Measurements from ENCODE around the gene APOF. TPM values are rescaled to one million over a fixed set of nuclear protein-coding genes. Genes with fewer than 3 reads are reported as not detected.

Gene APOF
- total RNA-seq, 1 experiment from 2014 or later: not detected

DNA sequence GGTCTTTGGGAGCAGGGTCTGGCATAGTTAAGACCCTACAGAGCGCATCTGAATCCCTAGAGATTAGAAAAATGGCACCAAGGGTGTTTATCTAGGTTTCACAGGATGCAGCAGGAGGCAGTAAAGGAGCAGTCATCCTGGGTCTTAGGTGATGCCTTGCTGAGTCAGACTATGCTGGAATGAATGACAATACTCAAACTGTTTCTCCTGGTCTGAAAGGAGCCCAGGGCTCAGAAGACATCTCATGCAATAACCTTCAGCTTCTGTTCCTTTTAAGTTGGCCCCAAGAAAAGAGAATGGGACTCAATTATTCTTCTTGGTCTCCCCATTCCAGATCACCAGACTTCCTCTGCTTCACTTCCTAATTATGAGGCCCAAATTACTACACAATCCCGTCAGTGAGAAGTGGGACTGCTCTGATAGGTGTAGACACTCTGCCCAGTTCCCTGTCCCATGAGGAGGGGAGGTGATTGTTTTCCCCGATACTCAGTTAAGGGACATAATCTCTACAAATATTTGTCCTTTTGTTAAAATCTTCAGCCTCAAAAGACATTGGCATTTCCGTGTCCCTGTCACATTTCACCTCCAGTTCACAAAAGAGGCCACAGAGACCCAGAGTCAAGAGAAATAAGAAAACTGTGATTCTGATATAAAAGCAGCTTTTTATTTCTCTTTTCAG lies 14.8 kb upstream of the APOF start:
- H4K20me1 ChIP-seq (ENCODE audit: insufficient read depth, low read depth, low read length): no peaks in the 10 kb centered on the region
- no peak overlapping the region for H3K9ac ChIP-seq (ENCODE audit: low read length)
- no peaks in the 10 kb centered on the region for H3K27me3 ChIP-seq (ENCODE audit: low read length)
- no peak overlapping the region for H3K27ac ChIP-seq (ENCODE audit: low read length)
- DNase-seq: peak; percentile 38
- H2AFZ ChIP-seq (ENCODE audit: low read length): no peak overlapping the region
- no peaks in the 10 kb centered on the region for H3K9me2 ChIP-seq (replicated peaks; ENCODE audit: insufficient read depth, low read length)
- H3K4me1 ChIP-seq (ENCODE audit: low read length): peaks cover 14% of the 10 kb centered on the region
- H3K4me2 ChIP-seq (ENCODE audit: low read depth, low read length, poor library complexity, severe bottlenecking): no peak overlapping the region
- H3K36me3 ChIP-seq (ENCODE audit: insufficient read depth, low read length): no peaks in the 10 kb centered on the region
- no peaks in the 10 kb centered on the region for H3K79me2 ChIP-seq (ENCODE audit: low read length)
- H3K4me3 ChIP-seq (ENCODE audit: low read length): no peak overlapping the region
- H3K9me3 ChIP-seq (ENCODE audit: low read length): no peaks in the 10 kb centered on the region

DNA sequence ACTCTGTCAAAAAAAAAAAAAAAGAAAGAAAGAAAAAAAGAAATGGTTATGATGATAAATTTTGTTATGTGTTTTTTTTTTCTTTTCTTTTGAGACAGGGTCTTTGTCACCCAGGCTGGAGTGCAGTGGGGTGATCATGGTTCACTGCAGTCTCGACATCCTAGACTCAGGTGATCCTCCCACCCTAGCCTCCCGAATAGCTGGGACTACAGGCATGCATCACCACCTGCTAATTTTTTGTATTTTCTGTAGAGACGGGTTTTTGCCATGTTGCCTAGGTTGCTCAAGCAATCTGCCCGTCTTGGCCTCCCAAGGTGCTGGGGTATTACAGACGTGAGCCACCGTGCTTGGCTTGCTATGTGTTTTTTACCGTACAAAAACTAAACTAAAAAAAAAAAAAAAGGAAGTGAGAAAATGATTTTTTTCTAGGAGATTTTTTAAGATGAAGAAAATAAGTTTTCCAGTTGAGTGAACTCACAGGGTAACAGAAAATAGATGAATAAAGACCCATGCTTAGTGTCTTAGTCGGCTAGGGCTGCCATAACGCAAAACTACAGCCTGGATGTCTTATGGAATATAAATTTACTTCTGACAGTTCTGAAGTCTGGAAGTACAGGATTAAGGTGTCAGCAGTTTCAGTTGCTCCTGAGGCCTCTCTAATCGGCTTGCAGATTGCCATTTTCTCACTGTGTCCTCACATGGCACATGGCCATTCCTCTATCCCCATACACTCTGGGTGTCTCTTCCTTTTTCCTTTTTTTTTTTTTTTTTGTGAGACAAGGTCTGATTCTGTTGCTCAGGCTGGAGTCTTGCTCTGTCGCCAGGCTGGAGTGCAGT lies 13.2 kb upstream of the APOF start:
- Histone ChIP-seq H3K9me3 (ENCODE audit: low read length) (no peaks in the 10 kb centered on the region), H3K9me2 (replicated peaks; ENCODE audit: insufficient read depth, low read length) (no peaks in the 10 kb centered on the region), H3K4me2 (ENCODE audit: low read depth, low read length, poor library complexity, severe bottlenecking) (peak overlapping the region; percentile 44), H2AFZ (ENCODE audit: low read length) (no peak overlapping the region), H3K4me1 (ENCODE audit: low read length) (peaks cover 14% of the 10 kb centered on the region), H3K9ac (ENCODE audit: low read length) (no peak overlapping the region), H3K79me2 (ENCODE audit: low read length) (no peaks in the 10 kb centered on the region), H3K36me3 (ENCODE audit: insufficient read depth, low read length) (no peaks in the 10 kb centered on the region), H3K27me3 (ENCODE audit: low read length) (no peaks in the 10 kb centered on the region), H3K27ac (ENCODE audit: low read length) (no peak overlapping the region), H3K4me3 (ENCODE audit: low read length) (0 out of 2 replicates have a peak overlapping the region, but pooled peaks have one; percentile 7), H4K20me1 (ENCODE audit: insufficient read depth, low read depth, low read length) (no peaks in the 10 kb centered on the region)
- peak; percentile 55 for DNase-seq

DNA sequence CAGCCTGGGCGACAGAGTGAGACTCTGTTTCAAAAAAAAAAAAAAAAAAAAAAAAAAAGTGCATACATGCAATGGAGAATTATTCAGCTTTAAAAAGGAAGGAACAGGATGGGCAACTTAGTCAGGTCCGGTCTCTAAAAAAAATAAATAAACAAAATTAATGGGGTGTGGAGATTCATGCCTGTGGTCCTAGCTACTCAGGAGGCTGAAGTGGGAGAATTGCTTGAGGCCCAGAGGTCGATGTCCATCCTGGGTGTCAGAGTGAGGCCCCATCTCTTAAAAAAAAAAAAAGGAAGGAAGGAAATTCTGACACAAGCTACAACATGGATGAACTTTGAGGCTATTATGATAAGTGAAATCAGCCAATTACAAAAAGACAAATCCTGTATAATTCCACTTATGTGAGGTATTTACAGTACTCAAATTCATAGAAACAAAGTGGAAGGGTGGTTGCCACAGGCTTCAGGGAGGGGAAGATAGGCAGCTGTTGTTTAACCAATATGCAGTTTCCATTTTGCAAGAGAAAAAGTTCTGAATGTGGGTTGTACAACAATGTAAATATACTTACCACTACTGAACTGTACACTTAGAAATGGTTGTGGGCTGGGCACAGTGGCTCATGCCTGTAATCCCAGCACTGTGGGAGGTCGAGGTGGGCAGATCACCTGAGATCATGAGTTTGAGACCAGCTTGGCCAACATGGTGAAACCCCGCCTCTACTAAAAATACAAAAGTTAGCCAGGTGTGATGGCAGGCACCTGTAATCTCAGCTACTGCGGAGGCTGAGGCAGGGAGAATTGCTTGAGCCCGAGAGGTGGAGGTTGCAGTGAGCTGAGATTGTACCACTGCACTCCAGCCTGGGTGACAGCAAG lies 12.3 kb upstream of the APOF start:
- Histone ChIP-seq H3K36me3 (ENCODE audit: insufficient read depth, low read length) (no peaks in the 10 kb centered on the region), H3K9ac (ENCODE audit: low read length) (no peak overlapping the region), H3K4me3 (ENCODE audit: low read length) (no peak overlapping the region), H2AFZ (ENCODE audit: low read length) (no peak overlapping the region; the same call in 1 of the 2 replicates), H4K20me1 (ENCODE audit: insufficient read depth, low read depth, low read length) (no peaks in the 10 kb centered on the region), H3K4me1 (ENCODE audit: low read length) (peaks cover 14% of the 10 kb centered on the region), H3K4me2 (ENCODE audit: low read depth, low read length, poor library complexity, severe bottlenecking) (peak overlapping the region; percentile 44), H3K79me2 (ENCODE audit: low read length) (no peaks in the 10 kb centered on the region), H3K27ac (ENCODE audit: low read length) (no peak overlapping the region), H3K9me3 (ENCODE audit: low read length) (no peaks in the 10 kb centered on the region), H3K27me3 (ENCODE audit: low read length) (no peaks in the 10 kb centered on the region), H3K9me2 (replicated peaks; ENCODE audit: insufficient read depth, low read length) (no peaks in the 10 kb centered on the region)
- peak; percentile 40 for DNase-seq

DNA sequence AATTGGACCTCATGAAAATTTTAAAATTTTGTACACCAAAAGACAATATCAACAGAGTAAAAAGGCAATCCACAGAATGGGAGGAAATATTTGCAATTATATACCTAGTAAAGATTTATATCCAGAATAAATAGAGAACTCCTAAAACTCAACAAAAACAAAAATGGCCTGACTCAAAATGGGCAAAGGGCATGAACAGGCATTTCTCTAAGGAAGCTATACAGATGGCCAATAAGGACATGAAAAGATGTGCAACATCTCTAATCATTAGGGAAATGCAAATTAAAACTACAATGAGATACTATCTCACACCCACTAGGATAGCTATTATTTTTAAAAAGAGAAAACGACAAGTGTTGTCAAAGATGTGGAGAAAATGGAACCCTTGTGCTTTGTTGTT lies 10.9 kb upstream of the APOF start:
- H3K27ac ChIP-seq (ENCODE audit: low read length): no peak overlapping the region
- no peaks in the 10 kb centered on the region for H3K36me3 ChIP-seq (ENCODE audit: insufficient read depth, low read length)
- peaks cover 14% of the 10 kb centered on the region for H3K4me1 ChIP-seq (ENCODE audit: low read length)
- no peaks in the 10 kb centered on the region for H3K27me3 ChIP-seq (ENCODE audit: low read length)
- no peaks in the 10 kb centered on the region for H3K79me2 ChIP-seq (ENCODE audit: low read length)
- H3K4me3 ChIP-seq (ENCODE audit: low read length): no peak overlapping the region
- no peaks in the 10 kb centered on the region for H3K9me2 ChIP-seq (replicated peaks; ENCODE audit: insufficient read depth, low read length)
- H3K9ac ChIP-seq (ENCODE audit: low read length): no peak overlapping the region
- no peak overlapping the region for H3K4me2 ChIP-seq (ENCODE audit: low read depth, low read length, poor library complexity, severe bottlenecking)
- DNase-seq: peak; percentile 6
- no peaks in the 10 kb centered on the region for H4K20me1 ChIP-seq (ENCODE audit: insufficient read depth, low read depth, low read length)
- H2AFZ ChIP-seq (ENCODE audit: low read length): no peak overlapping the region
- H3K9me3 ChIP-seq (ENCODE audit: low read length): no peaks in the 10 kb centered on the region

DNA sequence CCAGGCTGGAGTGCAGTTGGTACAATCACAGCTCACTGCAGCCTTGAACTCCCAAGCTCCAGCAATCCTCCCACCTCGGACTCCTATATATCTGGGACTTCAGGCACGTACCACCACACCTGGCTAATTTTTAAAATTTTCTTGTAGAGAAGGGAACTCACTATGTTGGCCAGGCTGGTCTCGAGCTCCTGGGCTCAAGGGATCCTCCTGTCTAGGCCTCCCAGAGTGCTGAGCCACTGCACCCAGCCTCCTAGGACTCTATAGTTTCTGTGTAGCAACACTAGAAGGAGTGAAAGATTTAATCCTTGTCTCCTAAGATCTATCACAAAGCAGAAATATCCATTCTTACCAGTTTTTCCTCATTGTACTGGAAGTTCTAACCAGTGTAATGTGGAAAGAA lies 4.3 kb upstream of the APOF start:
- Histone ChIP-seq H3K36me3 (ENCODE audit: insufficient read depth, low read length) (no peaks in the 10 kb centered on the region), H3K27me3 (ENCODE audit: low read length) (no peaks in the 10 kb centered on the region), H3K9me2 (replicated peaks; ENCODE audit: insufficient read depth, low read length) (no peaks in the 10 kb centered on the region), H3K9me3 (ENCODE audit: low read length) (no peaks in the 10 kb centered on the region), H3K79me2 (ENCODE audit: low read length) (no peaks in the 10 kb centered on the region), H3K4me3 (ENCODE audit: low read length) (no peak overlapping the region), H3K4me1 (ENCODE audit: low read length) (no peaks in the 10 kb centered on the region), H3K27ac (ENCODE audit: low read length) (no peak overlapping the region), H3K4me2 (ENCODE audit: low read depth, low read length, poor library complexity, severe bottlenecking) (no peak overlapping the region), H4K20me1 (ENCODE audit: insufficient read depth, low read depth, low read length) (no peaks in the 10 kb centered on the region), H3K9ac (ENCODE audit: low read length) (no peak overlapping the region), H2AFZ (ENCODE audit: low read length) (no peak overlapping the region)
- DNase-seq: peak; percentile 39

DNA sequence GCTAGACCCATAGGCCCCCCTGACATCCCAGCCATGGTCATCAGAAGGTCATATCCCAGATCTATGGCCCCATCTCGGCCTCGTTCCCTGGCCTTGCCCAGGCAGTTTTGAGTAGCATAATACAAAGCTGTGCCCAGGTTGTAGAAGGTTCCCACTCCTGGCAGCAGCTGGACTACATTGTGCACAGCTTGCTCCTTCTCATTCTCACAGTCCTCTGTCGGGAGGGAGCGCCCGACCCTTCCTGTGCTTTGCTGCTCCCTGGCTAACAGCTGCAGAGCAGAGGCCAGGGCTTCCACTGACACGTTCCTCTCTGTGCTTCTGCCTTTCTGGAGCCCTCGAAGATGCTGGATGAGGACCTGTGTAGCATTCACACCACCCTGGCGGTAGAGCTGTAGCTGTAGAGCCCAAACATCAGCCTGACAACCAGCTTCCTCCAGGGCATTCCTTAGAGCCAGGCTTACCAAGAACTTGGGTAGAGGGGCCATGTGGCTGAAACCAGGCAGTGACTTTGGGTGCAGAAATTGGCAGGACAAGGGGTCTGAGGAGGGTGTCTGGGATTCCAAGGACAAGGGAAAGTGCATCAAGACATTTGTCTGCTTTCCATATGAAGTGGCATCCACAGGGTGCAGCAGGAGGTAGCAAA lies 1.0 kb downstream of the APOF start:
- Histone ChIP-seq H3K27me3 (ENCODE audit: low read length) (no peaks in the 10 kb centered on the region), H3K9me2 (replicated peaks; ENCODE audit: insufficient read depth, low read length) (no peaks in the 10 kb centered on the region), H4K20me1 (ENCODE audit: insufficient read depth, low read depth, low read length) (no peaks in the 10 kb centered on the region), H3K79me2 (ENCODE audit: low read length) (peaks cover 22% of the 10 kb centered on the region), H3K4me2 (ENCODE audit: low read depth, low read length, poor library complexity, severe bottlenecking) (no peak overlapping the region), H3K4me3 (ENCODE audit: low read length) (no peak overlapping the region), H3K4me1 (ENCODE audit: low read length) (peaks cover 19% of the 10 kb centered on the region), H3K9ac (ENCODE audit: low read length) (no peak overlapping the region), H3K36me3 (ENCODE audit: insufficient read depth, low read length) (no peaks in the 10 kb centered on the region), H3K27ac (ENCODE audit: low read length) (no peak overlapping the region), H3K9me3 (ENCODE audit: low read length) (no peaks in the 10 kb centered on the region), H2AFZ (ENCODE audit: low read length) (no peak overlapping the region)
- no peak for DNase-seq

DNA sequence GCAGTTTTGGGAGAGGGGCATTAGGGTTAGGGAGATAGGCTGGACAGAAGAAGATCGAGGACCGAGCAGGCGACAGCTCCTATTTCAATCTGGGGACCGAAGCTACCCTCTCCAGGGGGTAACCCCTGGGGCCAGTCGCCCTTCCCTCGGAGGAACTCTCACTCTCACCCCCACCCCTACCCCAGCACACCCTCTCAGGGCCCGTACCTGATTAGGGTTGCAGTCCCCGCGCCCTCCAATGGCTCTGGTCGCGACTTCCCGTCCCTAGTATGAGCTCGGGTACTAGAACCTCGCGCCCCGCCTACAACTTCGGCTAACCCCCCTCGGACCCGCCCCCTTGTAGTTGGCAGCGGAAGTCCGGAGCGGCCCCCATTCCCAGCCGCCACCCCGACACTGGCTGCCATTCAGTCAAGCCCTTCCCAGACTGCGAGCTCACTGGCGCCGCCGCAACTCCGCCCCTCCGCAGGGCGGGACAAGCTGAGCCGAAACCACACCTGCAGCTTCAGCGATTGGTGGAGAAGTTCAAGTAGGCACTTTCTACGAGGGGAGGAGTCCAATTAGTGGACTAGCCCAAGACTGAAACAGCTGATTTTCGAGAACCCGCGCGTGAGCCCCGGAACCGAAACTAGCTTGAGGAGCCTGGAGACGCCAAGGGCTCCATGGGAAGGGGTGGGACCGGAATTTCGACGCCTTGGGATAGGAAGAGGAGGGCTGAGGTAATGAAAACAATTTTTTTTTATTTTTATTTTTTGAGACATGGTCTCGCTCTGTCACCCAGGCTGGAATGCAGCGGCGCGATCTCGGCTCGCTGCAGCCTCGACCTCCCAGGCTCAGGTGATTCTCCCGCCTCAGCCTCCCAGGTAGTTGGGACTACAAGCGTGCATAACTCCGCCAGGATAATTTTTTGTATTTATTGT lies 2.5 kb downstream of the APOF start, which contains the start of gene STAT2:
STAT2 (minus strand) TSS at position 257 of the 917 bp plus-strand sequence. CDS start 3,536 bp downstream, outside the sequence.
- H3K27me3 ChIP-seq (ENCODE audit: low read length): no peaks in the 10 kb centered on the region
- no peaks in the 10 kb centered on the region for H3K9me3 ChIP-seq (ENCODE audit: low read length)
- peaks cover 19% of the 10 kb centered on the region for H3K4me1 ChIP-seq (ENCODE audit: low read length)
- no peaks in the 10 kb centered on the region for H3K9me2 ChIP-seq (replicated peaks; ENCODE audit: insufficient read depth, low read length)
- peak within 1 kb of the TSS; percentile 100 for H3K4me2 ChIP-seq (ENCODE audit: low read depth, low read length, poor library complexity, severe bottlenecking)
- H4K20me1 ChIP-seq (ENCODE audit: insufficient read depth, low read depth, low read length): no peaks in the 10 kb centered on the region
- H3K79me2 ChIP-seq (ENCODE audit: low read length): peaks cover 22% of the 10 kb centered on the region
- H3K9ac ChIP-seq (ENCODE audit: low read length): peak within 1 kb of the TSS; percentile 84
- peak within 1 kb of the TSS; percentile 52 for H2AFZ ChIP-seq (ENCODE audit: low read length)
- H3K27ac ChIP-seq (ENCODE audit: low read length): peak within 1 kb of the TSS; percentile 37
- peak within 1 kb of the TSS; percentile 94 for H3K4me3 ChIP-seq (ENCODE audit: low read length)
- peaks cover 10% of the 10 kb centered on the region; the same call in 1 of the 2 replicates for H3K36me3 ChIP-seq (ENCODE audit: insufficient read depth, low read length)
- peak; percentile 100 for DNase-seq
